Caco-2 (cell line): Measurements from ENCODE around the gene FAM107B. TPM values are rescaled to one million over a fixed set of nuclear protein-coding genes. Genes with fewer than 3 reads are reported as not detected.
A peak's percentile ranks its signal among the peaks of the same experiment; 100 is the strongest.

Source experiments
- BruUV-seq: library from RNA; stranded (reverse); fragments of 400-500 nt; replicated peaks from 2 replicates; lab custom pipeline; 2021; lab: Mats Ljungman, UMichigan
- CTCF ChIA-PET: fragments of 300-600 bp; sonication (Branson Sonifier 250); formaldehyde crosslinking; loops from one replicate; lab custom pipeline; 2022; ENCODE audit warnings: antibody characterized with exemption; lab: Charles Lee
- POLR2A ChIA-PET: fragments of 300-600 bp; sonication (Branson Sonifier 250); formaldehyde crosslinking; loops from one replicate; lab custom pipeline; 2022; ENCODE audit warnings: antibody characterized with exemption; lab: Charles Lee
- DNase-seq, 2 experiments: peaks; one replicate each; pipeline versions ENCODE4 v3.0.0 to v3.0.0-alpha.2; 2020 to 2022
- H3K27me3 ChIP-seq: replicated peaks from 2 replicates; pipeline ENCODE4 v1.6.0; 2011; ENCODE audit warnings: low read length; ENCODE audit not compliant: control insufficient read depth, insufficient read depth
- H3K36me3 ChIP-seq: 2 replicates; pipeline ENCODE4 v1.5.1; 2011; ENCODE audit warnings: low read length; ENCODE audit not compliant: control insufficient read depth, insufficient read depth
- H3K4me1 ChIP-seq: fragments of 250-450 bp; sonication (Bioruptor Pico); 2 replicates; pipeline ENCODE4 v1.5.1; 2020; ENCODE audit warnings: mild to moderate bottlenecking
- H3K4me3 ChIP-seq: 2 replicates; pipeline ENCODE4 v1.5.1; 2011; ENCODE audit warnings: low read depth, mild to moderate bottlenecking, control low read depth, low read length
- H3K9me3 ChIP-seq: fragments of 250-450 bp; sonication (Bioruptor Pico); 2 replicates; pipeline ENCODE4 v1.5.1; 2020; ENCODE audit warnings: mild to moderate bottlenecking, moderate library complexity
- H3K27ac Mint-ChIP-seq: one replicate; pipeline ENCODE4 v1.8.0; 2022; ENCODE audit warnings: mixed read lengths; ENCODE audit not compliant: unreplicated experiment
- H3K27me3 Mint-ChIP-seq: one replicate; pipeline ENCODE4 v1.8.0; 2022; ENCODE audit warnings: mixed read lengths; ENCODE audit not compliant: insufficient read depth, unreplicated experiment
- H3K36me3 Mint-ChIP-seq: one replicate; pipeline ENCODE4 v1.8.0; 2022; ENCODE audit warnings: mild to moderate bottlenecking, mixed read lengths; ENCODE audit not compliant: insufficient read depth, unreplicated experiment
- H3K4me1 Mint-ChIP-seq: one replicate; pipeline ENCODE4 v1.8.0; 2022; ENCODE audit warnings: low read depth, mixed read lengths; ENCODE audit not compliant: unreplicated experiment
- H3K4me3 Mint-ChIP-seq: one replicate; pipeline ENCODE4 v1.8.0; 2022; ENCODE audit warnings: mild to moderate bottlenecking, moderate library complexity, mixed read lengths; ENCODE audit not compliant: unreplicated experiment
- H3K9me3 Mint-ChIP-seq: one replicate; pipeline ENCODE4 v1.8.0; 2022; ENCODE audit warnings: mixed read lengths; ENCODE audit not compliant: unreplicated experiment
- intact Hi-C: fragments of 100-400 bp; cut with micrococcal nuclease; formaldehyde crosslinking; loops from one replicate; pipeline ENCODE4 v1.10.0; 2022; ENCODE audit not compliant: unreplicated experiment
- total RNA-seq: library from RNA; stranded (reverse); gene quantifications from 2 replicates; pipeline ENCODE4 v1.2.3, GENCODE V29; 2022
- TF ChIP-seq, protein P1 (sequence below), 2 experiments: fragments of 200-600 bp in 1 of 2; IDR thresholded peaks; 1 replicate in 1 of 2; 2 replicates in 1 of 2; pipeline versions ENCODE4 v1.5.1 to v1.8.0; 2011 to 2022; ENCODE audit warnings: antibody characterized with exemption in 1 of 2, control low read depth in 1 of 2, inconsistent platforms in 1 of 2, low read depth in 1 of 2, low read length in 1 of 2, mild to moderate bottlenecking in 1 of 2, moderate library complexity in 1 of 2; ENCODE audit not compliant: insufficient read depth in 1 of 2, severe bottlenecking in 1 of 2, unreplicated experiment in 1 of 2

Gene FAM107B
- total RNA-seq, 1 experiment from 2014 or later: 206 TPM

GRCh38 chr10:14564268-14564744, 210.4 kb downstream of the FAM107B start:
- DNase-seq: no peak
- H3K36me3 ChIP-seq: peaks cover 6% of the 10 kb centered on the region
- no peaks in the 10 kb centered on the region for H3K27me3 ChIP-seq
- intact Hi-C loops: no loop called here
- H3K4me1 ChIP-seq: peaks cover 59% of the 10 kb centered on the region
- no TSS peak for BruUV-seq
- Mint-ChIP-seq H3K27me3 (no peaks in the 10 kb centered on the region), H3K27ac (peak overlapping the region; percentile 73), H3K9me3 (no peaks in the 10 kb centered on the region), H3K4me1 (peaks cover 62% of the 10 kb centered on the region), H3K36me3 (peaks cover 82% of the 10 kb centered on the region), H3K4me3 (no peak overlapping the region)
- CTCF ChIA-PET: interaction anchor here (0.6 to 1.0 kb wide), 2 partner anchors 35 to 48 kb away, joined by 3 read pairs; no protein-coding TSS in a partner anchor
- no peaks in the 10 kb centered on the region for H3K9me3 ChIP-seq
- TF ChIP-seq, protein P1, sequence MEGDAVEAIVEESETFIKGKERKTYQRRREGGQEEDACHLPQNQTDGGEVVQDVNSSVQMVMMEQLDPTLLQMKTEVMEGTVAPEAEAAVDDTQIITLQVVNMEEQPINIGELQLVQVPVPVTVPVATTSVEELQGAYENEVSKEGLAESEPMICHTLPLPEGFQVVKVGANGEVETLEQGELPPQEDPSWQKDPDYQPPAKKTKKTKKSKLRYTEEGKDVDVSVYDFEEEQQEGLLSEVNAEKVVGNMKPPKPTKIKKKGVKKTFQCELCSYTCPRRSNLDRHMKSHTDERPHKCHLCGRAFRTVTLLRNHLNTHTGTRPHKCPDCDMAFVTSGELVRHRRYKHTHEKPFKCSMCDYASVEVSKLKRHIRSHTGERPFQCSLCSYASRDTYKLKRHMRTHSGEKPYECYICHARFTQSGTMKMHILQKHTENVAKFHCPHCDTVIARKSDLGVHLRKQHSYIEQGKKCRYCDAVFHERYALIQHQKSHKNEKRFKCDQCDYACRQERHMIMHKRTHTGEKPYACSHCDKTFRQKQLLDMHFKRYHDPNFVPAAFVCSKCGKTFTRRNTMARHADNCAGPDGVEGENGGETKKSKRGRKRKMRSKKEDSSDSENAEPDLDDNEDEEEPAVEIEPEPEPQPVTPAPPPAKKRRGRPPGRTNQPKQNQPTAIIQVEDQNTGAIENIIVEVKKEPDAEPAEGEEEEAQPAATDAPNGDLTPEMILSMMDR (IDR thresholded peaks at IDR 0.05; ENCODE audit: insufficient read depth in 1 of 2, low read depth in 1 of 2, low read length in 1 of 2, severe bottlenecking in 1 of 2, unreplicated experiment in 1 of 2): no peak
- H3K4me3 ChIP-seq: no peak overlapping the region
- POLR2A ChIA-PET: no interaction called here

GRCh38 chr10:14563359-14563940, 211.2 kb downstream of the FAM107B start:
- peaks cover 64% of the 10 kb centered on the region for H3K4me1 Mint-ChIP-seq
- BruUV-seq: no TSS peak

GRCh38 chr10:14563076-14563336, 211.7 kb downstream of the FAM107B start:
- H3K4me3 Mint-ChIP-seq: no peak overlapping the region
- H3K4me1 ChIP-seq: peaks cover 61% of the 10 kb centered on the region
- peaks cover 5% of the 10 kb centered on the region for H3K36me3 ChIP-seq
- TF ChIP-seq, protein P1 (IDR thresholded peaks at IDR 0.05; ENCODE audit: insufficient read depth in 1 of 2, low read depth in 1 of 2, low read length in 1 of 2, severe bottlenecking in 1 of 2, unreplicated experiment in 1 of 2): no peak
- H3K4me3 ChIP-seq: no peak overlapping the region
- H3K36me3 Mint-ChIP-seq: peaks cover 87% of the 10 kb centered on the region
- no peaks in the 10 kb centered on the region for H3K27me3 ChIP-seq
- CTCF ChIA-PET: interaction anchor here (0.9 kb wide), 1 partner anchor 12 kb away, joined by 3 read pairs; no protein-coding TSS in a partner anchor
- POLR2A ChIA-PET: interaction anchor here (1.0 kb wide), 1 partner anchor 16 kb away, joined by 3 read pairs; no protein-coding TSS in a partner anchor
- peak overlapping the region; percentile 36 for H3K27ac Mint-ChIP-seq
- BruUV-seq: no TSS peak
- intact Hi-C loops: no loop called here
- H3K9me3 Mint-ChIP-seq: no peaks in the 10 kb centered on the region
- no peaks in the 10 kb centered on the region for H3K27me3 Mint-ChIP-seq
- peaks cover 64% of the 10 kb centered on the region for H3K4me1 Mint-ChIP-seq
- no peak for DNase-seq
- H3K9me3 ChIP-seq: no peaks in the 10 kb centered on the region

More at GRCh38 chr10:14563359-14563940, 211.2 kb downstream of the FAM107B start:
- H3K9me3 ChIP-seq: no peaks in the 10 kb centered on the region
- TF ChIP-seq, protein P1 (IDR thresholded peaks at IDR 0.05; ENCODE audit: insufficient read depth in 1 of 2, low read depth in 1 of 2, low read length in 1 of 2, severe bottlenecking in 1 of 2, unreplicated experiment in 1 of 2): no peak
- ChIA-PET CTCF (interaction anchor here (0.8 to 1.0 kb wide), 2 partner anchors 49 to 438 kb away, joined by 3 to 4 read pairs; no protein-coding TSS in a partner anchor), POLR2A (no interaction called here)
- peaks cover 6% of the 10 kb centered on the region for H3K36me3 ChIP-seq
- intact Hi-C loops: no loop called here
- no peak overlapping the region for H3K4me3 ChIP-seq
- Mint-ChIP-seq H3K27ac (no peak overlapping the region), H3K4me3 (no peak overlapping the region), H3K36me3 (peaks cover 87% of the 10 kb centered on the region), H3K9me3 (no peaks in the 10 kb centered on the region), H3K27me3 (no peaks in the 10 kb centered on the region)
- no peak for DNase-seq
- H3K27me3 ChIP-seq: no peaks in the 10 kb centered on the region
- H3K4me1 ChIP-seq: peaks cover 59% of the 10 kb centered on the region
